Esophagus muscularis mucosa (tissue), 4 donors: ENCODE measurements around the gene MMP17. TPM values are rescaled to one million over a fixed set of nuclear protein-coding genes. Genes with fewer than 3 reads are reported as not detected.

Experiments
- DNase-seq: peaks from one replicate; pipeline ENCODE4 v3.0.0-alpha.2; 2017; ENCODE audit errors: extremely low spot score
- H3K27ac ChIP-seq, 4 donors: fragments of 200-600 bp; sonication (generic); replicated peaks in 1 of 4; 1 replicate in 3 of 4; 2 replicates in 1 of 4; pipeline ENCODE4 v1.5.1; 2016 to 2019; ENCODE audit warnings: mild to moderate bottlenecking in 1 of 4
- H3K27me3 ChIP-seq, 4 donors: fragments of 200-600 bp; sonication (generic); one replicate each; pipeline versions ENCODE4 v1.5.1 to v1.6.0; 2016 to 2019
- H3K36me3 ChIP-seq, 4 donors: fragments of 200-600 bp; sonication (generic); one replicate each; pipeline ENCODE4 v1.5.1; 2016 to 2019
- H3K4me1 ChIP-seq, 4 donors: fragments of 200-600 bp; sonication (generic); one replicate each; pipeline ENCODE4 v1.5.1; 2016 to 2019
- H3K4me3 ChIP-seq, 4 donors: fragments of 200-600 bp; sonication (generic); 1 replicate in 2 of 4; 2 replicates in 2 of 4; pipeline ENCODE4 v1.5.1; 2016 to 2019; ENCODE audit warnings: mild to moderate bottlenecking in 4 of 4, moderate library complexity in 1 of 4
- H3K9me3 ChIP-seq, 4 donors: fragments of 200-600 bp; sonication (generic); 1 replicate in 3 of 4; 2 replicates in 1 of 4; pipeline ENCODE4 v1.5.1; 2016 to 2019
- CTCF ChIP-seq, 3 experiments: fragments of 200-600 bp in 2 of 3; fragments of 450-650 bp in 1 of 3; sonication (generic) in 2 of 3; IDR thresholded peaks; one replicate each; pipeline ENCODE4 v1.5.1; 2017 to 2019; ENCODE audit warnings: antibody characterized with exemption in 3 of 3, mild to moderate bottlenecking in 2 of 3, moderate library complexity in 1 of 3
- EP300 ChIP-seq: sonication (generic); formaldehyde crosslinking; IDR thresholded peaks from one replicate; pipeline ENCODE4 v1.6.1; 2017; ENCODE audit warnings: antibody characterized with exemption
- POLR2A ChIP-seq: fragments of 450-650 bp; IDR thresholded peaks from one replicate; pipeline ENCODE4 v1.6.1; 2017; ENCODE audit warnings: antibody characterized with exemption, moderate library complexity, mild to moderate bottlenecking, low read depth
- POLR2AphosphoS5 ChIP-seq, 2 donors: sonication (generic); formaldehyde crosslinking; IDR thresholded peaks; one replicate each; pipeline ENCODE4 v1.6.1; 2017; ENCODE audit warnings: antibody characterized with exemption in 2 of 2
- WGBS: methylation state at CpG from one replicate; pipeline ENCODE4 v1.1.5; 2018; 5-methylcytosine and 5-hydroxymethylcytosine counted together
- intact Hi-C: fragments of 100-400 bp; cut with DNase I; formaldehyde crosslinking; loops from one replicate; pipeline ENCODE4 v1.15.1; 2023
- total RNA-seq, 4 donors: library from RNA; depleted of rRNA; stranded (reverse); fragments of >200 nt; gene quantifications; one replicate each; pipeline versions ENCODE4 v1.1.0 to v1.2.1, GENCODE V29; 2016

The MMP17 gene
- total RNA-seq, 4 donors from 2014 or later, result 2.5 to 5.8 (median 5.1) TPM

GRCh38 chr12:131836714-131837397 lies 8.7 kb downstream of the MMP17 start:
- H3K27ac ChIP-seq, result no peak overlapping the region
- intact Hi-C loops, result no loop called here
- H3K4me1 ChIP-seq, result peaks cover 0 to 18% (median 8%) of the 10 kb centered on the region in 4 donors
- TF ChIP-seq CTCF (IDR thresholded peaks at IDR 0.05) (no peak), POLR2AphosphoS5 (IDR thresholded peaks at IDR 0.05) (no peak)
- H3K27me3 ChIP-seq, result peaks cover 0 to 71% (median 21%) of the 10 kb centered on the region in 4 donors
- no peak overlapping the region for H3K4me3 ChIP-seq
- 82% methylated on average over 8 of the region's 13 CpGs for WGBS
- H3K9me3 ChIP-seq, result no peaks in the 10 kb centered on the region
- H3K36me3 ChIP-seq, result peaks cover 0 to 7% (median 0%) of the 10 kb centered on the region in 4 donors
- DNase-seq, result no peak

- Histone ChIP-seq H3K4me3 (no peak overlapping the region), H3K9me3 (no peaks in the 10 kb centered on the region), H3K4me1 (no peaks in the 10 kb centered on the region), H3K27me3 (peaks cover 0 to 34% (median 0%) of the 10 kb centered on the region in 4 donors), H3K36me3 (peaks cover 0 to 21% (median 0%) of the 10 kb centered on the region in 4 donors), H3K27ac (no peak overlapping the region)
- DNase-seq, result no peak
- WGBS, result 93% methylated on average over 36 of the region's 46 CpGs
- no peak for TF ChIP-seq POLR2AphosphoS5 (IDR thresholded peaks at IDR 0.05)
- no peak for TF ChIP-seq POLR2A
- no peak for TF ChIP-seq EP300
- no peak for TF ChIP-seq CTCF (IDR thresholded peaks at IDR 0.05)
- intact Hi-C loops, result no loop called here
These were observed 12.6 kb downstream of the MMP17 start for GRCh38 chr12:131840643-131841416.

- WGBS, result 94% methylated on average over 5 of the region's 22 CpGs
- peaks cover 0 to 26% (median 0%) of the 10 kb centered on the region in 4 donors for H3K36me3 ChIP-seq
- no peak overlapping the region for H3K4me3 ChIP-seq
- intact Hi-C loops, result no loop called here
- TF ChIP-seq POLR2A (no peak), POLR2AphosphoS5 (IDR thresholded peaks at IDR 0.05) (no peak), CTCF (IDR thresholded peaks at IDR 0.05) (no peak), EP300 (no peak)
- H3K9me3 ChIP-seq, result no peaks in the 10 kb centered on the region
- H3K4me1 ChIP-seq, result no peaks in the 10 kb centered on the region
- H3K27ac ChIP-seq, result no peak overlapping the region
- peaks cover 0 to 29% (median 0%) of the 10 kb centered on the region in 4 donors for H3K27me3 ChIP-seq
- no peak for DNase-seq
These were observed 13.4 kb downstream of the MMP17 start for GRCh38 chr12:131841547-131841946.

- no peak for TF ChIP-seq POLR2A
- no peak for TF ChIP-seq POLR2AphosphoS5 (IDR thresholded peaks at IDR 0.05)
- no peak for TF ChIP-seq EP300
- no peak for TF ChIP-seq CTCF (IDR thresholded peaks at IDR 0.05)
- Histone ChIP-seq H3K27ac (no peak overlapping the region), H3K4me1 (no peaks in the 10 kb centered on the region), H3K9me3 (no peaks in the 10 kb centered on the region), H3K36me3 (peaks cover 0 to 29% (median 0%) of the 10 kb centered on the region in 4 donors), H3K4me3 (no peak overlapping the region), H3K27me3 (peaks cover 0 to 23% (median 0%) of the 10 kb centered on the region in 4 donors)
- intact Hi-C loops, result no loop called here
- no peak for DNase-seq
- WGBS, result 86% methylated on average over 14 of the region's 15 CpGs
These were observed 14.0 kb downstream of the MMP17 start for GRCh38 chr12:131842169-131842568.
